Liver (tissue), 3 donors: ENCODE results near the gene RNF13.

Experiments
- ATF3 ChIP-seq: IDR thresholded peaks from 2 replicates; pipeline ENCODE4 v1.6.1; 2016; ENCODE audit warnings: antibody characterized with exemption
- CTCF ChIP-seq: fragments of 150-350 bp; IDR thresholded peaks from 2 replicates; pipeline ENCODE4 v1.5.1; 2017; ENCODE audit warnings: improper control_type of control experiment, low read depth, low read length; ENCODE audit not compliant: missing input control
- EGR1 ChIP-seq, 2 donors: IDR thresholded peaks; 2 replicates each; pipeline ENCODE4 v1.6.1; 2016 to 2018; ENCODE audit warnings: antibody characterized with exemption in 2 of 2, low read depth in 2 of 2
- HNF4A ChIP-seq, 2 donors: conservative IDR thresholded peaks; 2 replicates each; pipeline ENCODE4 v1.6.1; 2016; ENCODE audit warnings: antibody characterized with exemption in 2 of 2, mild to moderate bottlenecking in 2 of 2
- REST ChIP-seq: IDR thresholded peaks from 2 replicates; pipeline ENCODE4 v1.6.1; 2016; ENCODE audit warnings: antibody characterized with exemption, mild to moderate bottlenecking
- TAF1 ChIP-seq: conservative IDR thresholded peaks from 2 replicates; pipeline ENCODE4 v1.6.1; 2016; ENCODE audit warnings: antibody characterized with exemption, mild to moderate bottlenecking
- YY1 ChIP-seq: IDR thresholded peaks from 2 replicates; pipeline ENCODE4 v1.6.1; 2016; ENCODE audit warnings: antibody characterized with exemption, mild to moderate bottlenecking
- donor health status: healthy.
- donor health status: healthy.

- TF ChIP-seq TAF1, result no peak
- TF ChIP-seq CTCF, result no peak
- no peak for TF ChIP-seq HNF4A (conservative IDR thresholded peaks at IDR 0.05)
- TF ChIP-seq EGR1 (IDR thresholded peaks at IDR 0.05; ENCODE audit: low read depth in 2 of 2), result no peak
- no peak for TF ChIP-seq ATF3
- no peak for TF ChIP-seq REST
- no peak for TF ChIP-seq YY1
Measured at GRCh38 chr3:149968216-149968615, 155.2 kb downstream of the RNF13 start.
